Activated CD4-positive, alpha-beta T cell treated with anti-CD3 and anti-CD28 coated beads for 36 hours (primary cell): ENCODE data around the gene ECT2L. TPM values are rescaled to one million over a fixed set of nuclear protein-coding genes. Genes with fewer than 3 reads are reported as not detected.

Experiments used
- ATAC-seq: fragments of 200-7000 bp; cut with Tn5 transposase; one replicate; pipeline ENCODE4 v1.10.0; 2021; ENCODE audit warnings: mild to moderate bottlenecking, moderate library complexity
- CTCF ChIA-PET: fragments of 350-600 bp; sonication (Branson Sonifier 250); formaldehyde crosslinking; loops from one replicate; lab custom pipeline; 2021; ENCODE audit warnings: antibody characterized with exemption; lab: Charles Lee
- POLR2A ChIA-PET: fragments of 350-600 bp; sonication (Branson Sonifier 250); formaldehyde crosslinking; loops from one replicate; lab custom pipeline; 2021; ENCODE audit warnings: antibody characterized with exemption, inconsistent platforms; lab: Charles Lee
- DNase-seq: peaks from one replicate; pipeline ENCODE4 v3.0.0-alpha.2; 2020
- H3K27ac Mint-ChIP-seq: one replicate; pipeline ENCODE4 v1.8.0; 2021; ENCODE audit warnings: mixed read lengths
- H3K27me3 Mint-ChIP-seq: one replicate; pipeline ENCODE4 v1.8.0; 2021; ENCODE audit warnings: mixed read lengths
- H3K36me3 Mint-ChIP-seq: one replicate; pipeline ENCODE4 v1.8.0; 2021; ENCODE audit warnings: low read depth, mixed read lengths
- H3K4me1 Mint-ChIP-seq: one replicate; pipeline ENCODE4 v1.8.0; 2021; ENCODE audit warnings: mixed read lengths
- H3K4me3 Mint-ChIP-seq: one replicate; pipeline ENCODE4 v1.8.0; 2021; ENCODE audit warnings: mild to moderate bottlenecking, moderate library complexity, mixed read lengths
- H3K9me3 Mint-ChIP-seq: one replicate; pipeline ENCODE4 v1.8.0; 2021; ENCODE audit warnings: low read depth, mixed read lengths
- intact Hi-C, 2 experiments: fragments of 100-400 bp; cut with DNase I in 1 of 2; cut with micrococcal nuclease in 1 of 2; formaldehyde crosslinking; loops; one replicate each; pipeline versions ENCODE4 v1.14.2 to v1.15.1; 2022 to 2024; cut with DNase I, micrococcal nuclease
- total RNA-seq, 2 experiments: library from RNA; stranded (reverse); gene quantifications; one replicate each; pipeline ENCODE4 v1.2.3, GENCODE V29; 2021

Gene ECT2L
- total RNA-seq, 2 experiments from 2014 or later, result not detected

GRCh38 chr6:138862456-138862855 lies 66.6 kb downstream of the ECT2L start:
- ATAC-seq (no peak), DNase-seq (no peak)
- intact Hi-C loops, result no loop called here
- H3K27ac Mint-ChIP-seq, result no peak overlapping the region
- no peaks in the 10 kb centered on the region for H3K9me3 Mint-ChIP-seq
- peaks cover 4% of the 10 kb centered on the region for H3K4me1 Mint-ChIP-seq
- H3K36me3 Mint-ChIP-seq, result no peaks in the 10 kb centered on the region
- ChIA-PET CTCF (interaction anchor here (0.6 kb wide), 1 partner anchor 46 kb away, joined by 3 read pairs; no protein-coding TSS in a partner anchor), POLR2A (no interaction called here)
- peaks cover 5% of the 10 kb centered on the region for H3K27me3 Mint-ChIP-seq
- H3K4me3 Mint-ChIP-seq, result no peak overlapping the region

DNA sequence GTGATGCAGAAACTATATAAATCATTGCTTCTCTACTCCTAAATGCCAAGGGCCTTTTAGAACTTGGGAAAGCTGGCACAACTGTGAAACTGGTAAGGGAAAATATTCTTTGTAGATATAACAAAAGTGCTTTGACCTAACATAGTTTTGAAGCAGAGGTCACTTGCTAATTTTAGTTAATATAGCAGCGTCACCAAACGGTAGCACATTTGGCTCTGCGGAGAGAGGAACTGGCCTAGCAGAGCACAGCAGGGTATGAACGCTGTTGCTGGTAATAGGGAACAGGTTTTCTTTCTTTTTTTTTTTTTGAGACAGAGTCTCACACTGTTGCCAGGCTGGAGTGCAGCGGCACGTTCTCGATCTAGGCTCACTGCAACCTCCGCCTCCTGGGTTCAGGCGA lies 67.4 kb downstream of the ECT2L start:
- intact Hi-C loops, result no loop called here
- Mint-ChIP-seq H3K4me1 (peaks cover 4% of the 10 kb centered on the region), H3K27me3 (peaks cover 5% of the 10 kb centered on the region), H3K4me3 (no peak overlapping the region), H3K9me3 (no peaks in the 10 kb centered on the region), H3K36me3 (no peaks in the 10 kb centered on the region), H3K27ac (no peak overlapping the region)
- no peak for ATAC-seq
- DNase-seq, result no peak
- POLR2A ChIA-PET, result no interaction called here
- CTCF ChIA-PET, result interaction anchor here (0.8 kb wide), 2 partner anchors 387 to 449 kb away, joined by 3 read pairs; no protein-coding TSS in a partner anchor

- no peak overlapping the region for H3K27ac Mint-ChIP-seq
- H3K9me3 Mint-ChIP-seq, result no peaks in the 10 kb centered on the region
- no peaks in the 10 kb centered on the region for H3K36me3 Mint-ChIP-seq
- H3K4me3 Mint-ChIP-seq, result no peak overlapping the region
- POLR2A ChIA-PET, result interaction anchor here (0.7 kb wide), 1 partner anchor 141 kb away, joined by 3 read pairs; no protein-coding TSS in a partner anchor
- peaks cover 5% of the 10 kb centered on the region for H3K27me3 Mint-ChIP-seq
- CTCF ChIA-PET, result interaction anchor here (0.6 to 0.7 kb wide), 2 partner anchors 18 to 373 kb away, joined by 3 read pairs; no protein-coding TSS in a partner anchor
- intact Hi-C loops, result no loop called here
- DNase-seq, result no peak
- ATAC-seq, result no peak
- H3K4me1 Mint-ChIP-seq, result peaks cover 10% of the 10 kb centered on the region
Observed at GRCh38 chr6:138864343-138864890, 68.5 kb downstream of the ECT2L start.

DNA sequence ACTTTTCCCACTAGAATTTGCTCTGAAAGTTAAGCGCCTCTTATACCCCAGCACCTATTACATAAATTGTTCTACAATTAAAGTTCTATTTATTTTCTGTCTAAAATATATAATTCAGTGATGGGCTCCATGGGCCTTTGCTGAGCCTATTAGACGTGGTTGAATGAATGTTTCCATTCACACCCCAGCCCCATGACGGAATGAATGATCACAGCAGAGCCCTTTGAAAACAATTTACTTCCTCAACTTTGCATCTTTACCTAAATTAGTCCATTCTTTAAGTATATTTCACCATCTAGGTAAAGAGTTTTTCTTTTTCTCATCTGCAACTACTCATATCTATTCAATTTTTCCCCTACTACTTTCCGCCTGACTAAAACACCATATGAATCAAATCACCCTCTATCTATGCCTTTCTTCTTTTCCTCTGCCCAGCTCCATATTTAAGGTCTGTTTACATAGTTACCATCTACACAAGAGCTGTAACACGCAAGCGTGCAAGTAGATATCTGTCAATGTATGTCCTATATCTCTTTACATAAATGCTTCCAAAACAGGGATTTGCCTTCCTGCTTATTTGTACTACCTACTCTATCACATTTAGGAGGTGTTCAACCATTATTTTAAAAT lies 69.7 kb downstream of the ECT2L start:
- DNase-seq (no peak), ATAC-seq (peak; percentile 22)
- Mint-ChIP-seq H3K36me3 (no peaks in the 10 kb centered on the region), H3K27me3 (peaks cover 5% of the 10 kb centered on the region), H3K4me3 (no peak overlapping the region), H3K9me3 (no peaks in the 10 kb centered on the region), H3K27ac (peak overlapping the region; percentile 8), H3K4me1 (peaks cover 19% of the 10 kb centered on the region)
- ChIA-PET CTCF (interaction anchor here (0.6 to 0.7 kb wide), 2 partner anchors 17 to 312 kb away, joined by 3 to 4 read pairs; no protein-coding TSS in a partner anchor), POLR2A (no interaction called here)
- intact Hi-C loops, result no loop called here

GRCh38 chr6:138868181-138868580 lies 72.3 kb downstream of the ECT2L start:
- no peaks in the 10 kb centered on the region for H3K9me3 Mint-ChIP-seq
- intact Hi-C loops, result no loop called here
- ChIA-PET POLR2A (no interaction called here), CTCF (no interaction called here)
- H3K27ac Mint-ChIP-seq, result no peak overlapping the region
- H3K4me3 Mint-ChIP-seq, result no peak overlapping the region
- no peaks in the 10 kb centered on the region for H3K27me3 Mint-ChIP-seq
- H3K4me1 Mint-ChIP-seq, result peaks cover 22% of the 10 kb centered on the region
- DNase-seq, result no peak
- H3K36me3 Mint-ChIP-seq, result no peaks in the 10 kb centered on the region
- ATAC-seq, result no peak

DNA sequence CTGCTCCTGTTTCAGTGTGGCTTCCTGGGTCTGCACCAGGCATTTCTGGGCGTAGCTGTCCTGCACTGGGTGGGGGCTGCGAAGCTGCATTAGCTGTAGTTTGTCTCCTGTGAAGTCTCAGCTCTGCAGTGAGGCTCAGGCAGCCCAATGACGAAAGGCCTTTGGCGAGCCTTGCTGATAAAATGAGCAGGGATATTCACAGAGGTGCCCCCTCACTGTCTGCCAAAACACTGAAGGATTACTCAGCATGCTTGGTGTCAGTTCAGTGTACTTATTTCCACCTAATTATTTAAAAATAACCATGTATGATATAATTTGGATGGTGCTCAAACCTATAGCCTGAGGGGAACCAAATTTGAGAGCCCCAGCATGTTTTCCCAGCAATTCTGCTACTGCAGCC lies 73.5 kb downstream of the ECT2L start:
- H3K36me3 Mint-ChIP-seq, result no peaks in the 10 kb centered on the region
- H3K27ac Mint-ChIP-seq, result no peak overlapping the region
- H3K9me3 Mint-ChIP-seq, result no peaks in the 10 kb centered on the region
- DNase-seq (no peak), ATAC-seq (no peak)
- no peaks in the 10 kb centered on the region for H3K27me3 Mint-ChIP-seq
- H3K4me1 Mint-ChIP-seq, result peaks cover 22% of the 10 kb centered on the region
- no peak overlapping the region for H3K4me3 Mint-ChIP-seq
- CTCF ChIA-PET, result no interaction called here
- POLR2A ChIA-PET, result no interaction called here
- intact Hi-C loops, result no loop called here

DNA sequence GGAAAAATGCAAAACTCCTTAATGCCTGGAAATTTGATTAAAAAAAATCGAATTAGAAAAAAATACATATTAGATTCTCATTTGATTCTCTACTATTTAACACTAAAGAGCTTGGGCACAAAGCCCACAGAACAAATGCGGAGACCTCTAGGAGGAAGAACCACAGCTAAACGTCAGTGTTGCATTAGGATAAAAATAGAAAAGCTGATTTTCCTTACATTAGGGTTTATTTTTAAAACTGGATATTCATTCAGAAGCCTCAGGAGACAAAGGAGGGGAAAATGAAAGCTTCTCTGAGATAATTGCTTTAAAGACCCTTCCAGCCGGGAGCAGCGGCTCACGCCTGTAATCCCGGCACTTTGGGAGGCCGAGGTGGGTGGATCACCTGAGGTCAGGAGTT lies 77.3 kb downstream of the ECT2L start:
- H3K4me3 Mint-ChIP-seq, result no peak overlapping the region
- no peaks in the 10 kb centered on the region for H3K36me3 Mint-ChIP-seq
- ATAC-seq (no peak), DNase-seq (no peak)
- POLR2A ChIA-PET, result interaction anchor here (0.6 kb wide), 1 partner anchor 606 kb away, joined by 4 read pairs; no protein-coding TSS in a partner anchor
- no peaks in the 10 kb centered on the region for H3K27me3 Mint-ChIP-seq
- intact Hi-C loops, result loop anchor here in 1 of 2 experiments (5.0 kb wide), 1 partner anchor 56 kb away; no protein-coding TSS in a partner anchor
- H3K4me1 Mint-ChIP-seq, result peaks cover 18% of the 10 kb centered on the region
- H3K27ac Mint-ChIP-seq, result no peak overlapping the region
- no peaks in the 10 kb centered on the region for H3K9me3 Mint-ChIP-seq
- CTCF ChIA-PET, result interaction anchor here (1.3 to 1.5 kb wide), 2 partner anchors 14 to 86 kb away, joined by 3 to 5 read pairs; no protein-coding TSS in a partner anchor

DNA sequence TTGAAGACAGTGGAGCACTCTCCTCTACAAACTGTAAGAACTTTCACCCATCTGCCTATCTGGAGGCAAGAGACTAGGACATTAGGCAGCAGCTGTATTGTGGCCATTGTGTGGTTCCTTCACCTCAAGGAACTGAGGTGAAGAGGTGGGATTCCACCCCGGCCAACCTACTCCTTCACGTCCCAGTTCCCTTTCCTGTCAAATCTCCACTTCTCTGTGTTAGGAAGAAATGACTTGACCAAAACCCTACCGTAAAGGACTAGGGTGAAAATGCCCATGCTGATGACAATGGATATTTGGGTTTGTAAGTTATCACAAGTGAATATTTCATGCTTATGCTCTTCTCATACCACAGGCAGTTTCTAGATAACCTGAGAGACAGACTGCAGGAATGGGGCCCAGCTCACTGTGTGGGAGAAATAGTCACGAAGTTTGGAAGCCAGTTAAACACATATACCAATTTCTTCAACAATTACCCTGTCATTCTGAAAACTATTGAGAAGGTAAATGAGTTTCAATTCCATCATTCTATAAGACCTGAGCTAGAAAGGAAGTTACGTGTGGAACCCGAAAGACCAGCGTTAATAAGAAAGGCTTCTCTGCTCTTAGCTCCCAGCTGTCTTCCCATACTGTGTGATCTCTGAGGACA lies 86.6 kb downstream of the ECT2L start:
- ChIA-PET CTCF (interaction anchor here (0.7 to 1.4 kb wide), 5 partner anchors 11 to 298 kb away, joined by 3 read pairs; no protein-coding TSS in a partner anchor), POLR2A (interaction anchor here (0.6 kb wide), 1 partner anchor 255 kb away, joined by 3 read pairs; no protein-coding TSS in a partner anchor)
- H3K27me3 Mint-ChIP-seq, result no peaks in the 10 kb centered on the region
- no peaks in the 10 kb centered on the region for H3K36me3 Mint-ChIP-seq
- intact Hi-C loops, result no loop called here
- ATAC-seq (peak; percentile 82), DNase-seq (peak; percentile 39)
- H3K4me3 Mint-ChIP-seq, result no peak overlapping the region
- H3K4me1 Mint-ChIP-seq, result peaks cover 11% of the 10 kb centered on the region
- peak overlapping the region; percentile 62 for H3K27ac Mint-ChIP-seq
- H3K9me3 Mint-ChIP-seq, result no peaks in the 10 kb centered on the region

DNA sequence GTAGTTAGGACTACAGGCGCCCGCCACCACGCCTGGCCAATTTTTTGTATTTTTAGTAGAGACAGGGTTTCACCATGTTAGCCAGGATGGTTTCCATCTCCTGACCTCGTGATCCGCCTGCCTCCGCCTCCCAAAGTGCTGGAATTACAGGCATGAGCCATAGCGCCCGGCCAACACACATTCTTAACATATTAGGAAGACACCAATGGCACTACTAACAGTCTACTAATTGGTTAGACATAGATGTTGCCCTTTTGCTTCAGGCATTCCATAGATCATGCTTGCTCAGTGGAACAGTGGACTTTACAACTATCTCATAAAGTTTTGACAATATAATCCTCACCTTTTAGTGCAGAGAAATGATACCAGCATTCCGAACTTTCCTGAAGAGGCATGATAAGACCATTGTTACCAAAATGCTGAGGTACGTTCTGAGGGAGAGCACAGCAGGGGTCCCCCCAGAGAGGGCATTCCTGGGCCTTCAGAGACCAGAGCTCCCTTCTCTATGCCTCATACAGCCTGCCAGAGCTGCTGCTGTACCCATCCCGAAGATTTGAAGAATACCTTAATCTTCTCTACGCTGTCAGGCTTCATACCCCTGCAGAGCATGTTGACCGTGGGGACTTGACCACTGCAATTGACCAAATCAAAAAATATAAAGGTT lies 89.4 kb downstream of the ECT2L start:
- ChIA-PET CTCF (no interaction called here), POLR2A (no interaction called here)
- intact Hi-C loops, result no loop called here
- Mint-ChIP-seq H3K4me3 (no peak overlapping the region), H3K27ac (no peak overlapping the region), H3K36me3 (no peaks in the 10 kb centered on the region), H3K27me3 (no peaks in the 10 kb centered on the region), H3K4me1 (peaks cover 11% of the 10 kb centered on the region), H3K9me3 (no peaks in the 10 kb centered on the region)
- no peak for DNase-seq
- no peak for ATAC-seq

DNA sequence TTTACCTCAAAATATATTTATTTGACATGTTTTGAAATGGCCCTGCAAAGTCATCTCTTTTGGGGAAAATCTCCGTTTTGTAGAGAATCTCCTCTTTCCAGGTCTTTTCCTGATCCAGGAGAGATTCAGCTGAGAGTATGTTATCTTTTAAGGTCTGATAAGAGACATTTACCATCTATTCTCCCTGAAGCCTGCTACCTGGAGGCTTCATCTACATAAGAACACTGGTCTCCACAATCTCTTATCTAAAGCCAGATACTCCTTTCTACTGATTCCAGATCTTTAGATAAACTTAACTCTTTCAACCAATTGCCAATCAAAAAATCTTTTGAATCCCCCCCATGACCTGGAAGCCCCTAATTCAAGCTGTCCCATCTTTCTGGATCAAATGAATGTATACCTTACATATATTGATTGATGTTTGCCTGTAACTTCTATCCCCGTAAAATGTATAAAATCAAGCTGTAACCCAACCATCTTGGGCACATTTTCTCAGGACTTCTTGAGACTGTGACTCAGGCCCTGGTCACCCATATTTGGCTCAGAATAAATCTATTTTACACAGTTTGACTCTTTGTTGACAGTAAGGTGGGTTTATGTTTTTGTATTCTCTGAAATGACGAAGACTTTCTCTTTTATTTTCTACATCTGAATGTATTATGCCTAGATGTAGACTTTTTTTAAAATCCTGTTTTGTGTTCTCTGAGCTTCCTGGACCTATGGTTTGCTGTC lies 95.5 kb downstream of the ECT2L start:
- POLR2A ChIA-PET, result interaction anchor here (0.6 kb wide), 1 partner anchor 87 kb away, joined by 6 read pairs; no protein-coding TSS in a partner anchor
- H3K9me3 Mint-ChIP-seq, result no peaks in the 10 kb centered on the region
- peaks cover 2% of the 10 kb centered on the region for H3K4me1 Mint-ChIP-seq
- H3K27me3 Mint-ChIP-seq, result no peaks in the 10 kb centered on the region
- ATAC-seq (no peak), DNase-seq (no peak)
- H3K27ac Mint-ChIP-seq, result no peak overlapping the region
- CTCF ChIA-PET, result no interaction called here
- intact Hi-C loops, result no loop called here
- H3K4me3 Mint-ChIP-seq, result no peak overlapping the region
- peaks cover 3% of the 10 kb centered on the region for H3K36me3 Mint-ChIP-seq
